ENCODE data around the gene BHLHA15.

The BHLHA15 gene

GRCh38 chr7:98240961-98241673, 29.9 kb downstream of the BHLHA15 start:
- DNase-seq (ENCODE audit: low spot score), result peak; percentile 20

- DNase-seq (ENCODE audit: low spot score), result no peak
Measured at GRCh38 chr7:98241674-98242241, 30.5 kb downstream of the BHLHA15 start.

- DNase-seq (ENCODE audit: low spot score), result no peak
Measured at GRCh38 chr7:98242342-98242741, 31.1 kb downstream of the BHLHA15 start.

- DNase-seq (ENCODE audit: low spot score), result no peak
Measured at GRCh38 chr7:98242934-98243333, 31.7 kb downstream of the BHLHA15 start.

- DNase-seq (ENCODE audit: low spot score), result no peak
Measured at GRCh38 chr7:98244871-98245270, 33.6 kb downstream of the BHLHA15 start.

- DNase-seq (ENCODE audit: low spot score), result no peak
Measured at GRCh38 chr7:98248156-98248555, 36.9 kb downstream of the BHLHA15 start.

- no peak for DNase-seq (ENCODE audit: low spot score)
Measured at GRCh38 chr7:98249106-98249505, 37.9 kb downstream of the BHLHA15 start.

GRCh38 chr7:98250789-98251188, 39.5 kb downstream of the BHLHA15 start:
- DNase-seq (ENCODE audit: low spot score), result no peak

- no peak for DNase-seq (ENCODE audit: low spot score)
Measured at GRCh38 chr7:98251231-98251600, 40.0 kb downstream of the BHLHA15 start.

- peak; percentile 85 for DNase-seq (ENCODE audit: low spot score)
Measured at GRCh38 chr7:98251601-98252424, 40.6 kb downstream of the BHLHA15 start, which contains the start of gene TECPR1. Gene TECPR1 (minus strand): TSS chr7:98252232. CDS start chr7:98246146, 6,086 bp downstream.

- no peak for DNase-seq (ENCODE audit: low spot score)
Measured at GRCh38 chr7:98252425-98253054, 41.3 kb downstream of the BHLHA15 start.

- no peak for DNase-seq (ENCODE audit: low spot score)
Measured at GRCh38 chr7:98254516-98254915, 43.3 kb downstream of the BHLHA15 start.

- DNase-seq (ENCODE audit: low spot score), result no peak
Measured at GRCh38 chr7:98254951-98255610, 43.8 kb downstream of the BHLHA15 start.

- no peak for DNase-seq (ENCODE audit: low spot score)
Measured at GRCh38 chr7:98256431-98256830, 45.2 kb downstream of the BHLHA15 start.

- no peak for DNase-seq (ENCODE audit: low spot score)
Measured at GRCh38 chr7:98257701-98258100, 46.5 kb downstream of the BHLHA15 start.
